HepG2 (cell line): ENCODE measurements around the gene HYAL2. TPM values are rescaled to one million over a fixed set of nuclear protein-coding genes. Genes with fewer than 3 reads are reported as not detected.

Source experiments
- FOXJ3 ChIP-seq: sonication (generic); formaldehyde crosslinking; IDR thresholded peaks from 2 replicates; pipeline ENCODE4 v1.4.0; 2020; ENCODE audit warnings: missing genetic modification reagents, mild to moderate bottlenecking, borderline replicate concordance
- GZF1 ChIP-seq: sonication (generic); formaldehyde crosslinking; IDR thresholded peaks from 2 replicates; pipeline ENCODE4 v1.5.1; 2020; ENCODE audit warnings: mild to moderate bottlenecking, missing genetic modification reagents
- HDAC6 ChIP-seq: fragments of 200-600 bp; sonication (generic); IDR thresholded peaks from 2 replicates; pipeline ENCODE4 v1.7.0; 2017; ENCODE audit warnings: mild to moderate bottlenecking, antibody characterized with exemption, low read length, low read depth
- NAIF1 ChIP-seq: sonication (generic); formaldehyde crosslinking; IDR thresholded peaks from 2 replicates; pipeline ENCODE4 v1.5.0; 2020; ENCODE audit warnings: mild to moderate bottlenecking, missing genetic modification reagents, borderline replicate concordance
- NFIC ChIP-seq: IDR thresholded peaks from 2 replicates; pipeline ENCODE4 v1.6.1; 2012; ENCODE audit warnings: mild to moderate bottlenecking, low read length, inconsistent platforms
- NPAS2 ChIP-seq: sonication (generic); formaldehyde crosslinking; IDR thresholded peaks from 2 replicates; pipeline ENCODE4 v1.8.0; 2022; ENCODE audit warnings: mild to moderate bottlenecking, missing genetic modification reagents, borderline replicate concordance
- NR1H2 ChIP-seq: sonication (generic); formaldehyde crosslinking; IDR thresholded peaks from 2 replicates; pipeline ENCODE4 v1.8.1; 2022; ENCODE audit warnings: low read depth, missing genetic modification reagents, borderline replicate concordance
- SIX1 ChIP-seq: sonication (generic); formaldehyde crosslinking; IDR thresholded peaks from 2 replicates; pipeline ENCODE4 v1.4.0; 2020; ENCODE audit warnings: missing genetic modification reagents, borderline replicate concordance
- TEAD3 ChIP-seq: optimal IDR thresholded peaks from 2 replicates; pipeline ENCODE3; 2016; ENCODE audit warnings: borderline replicate concordance
- ZNF296 ChIP-seq: sonication (generic); formaldehyde crosslinking; conservative IDR thresholded peaks from 2 replicates; pipeline ENCODE4 v1.5.0; 2020; ENCODE audit warnings: mild to moderate bottlenecking, missing genetic modification reagents
- ZNF501 ChIP-seq: sonication (generic); formaldehyde crosslinking; IDR thresholded peaks from 2 replicates; pipeline ENCODE4 v1.5.1; 2020; ENCODE audit warnings: mild to moderate bottlenecking, moderate library complexity, missing genetic modification reagents
- ZNF772 ChIP-seq: sonication (generic); formaldehyde crosslinking; IDR thresholded peaks from 2 replicates; pipeline ENCODE4 v1.5.0; 2020; ENCODE audit warnings: mild to moderate bottlenecking, missing genetic modification reagents
- ZNF781 ChIP-seq: sonication (generic); formaldehyde crosslinking; IDR thresholded peaks from 2 replicates; pipeline ENCODE4 v1.5.1; 2020; ENCODE audit warnings: borderline replicate concordance, mild to moderate bottlenecking, missing genetic modification reagents; ENCODE audit errors: not compliant biosample characterization
- ZNF782 ChIP-seq: sonication (generic); formaldehyde crosslinking; IDR thresholded peaks from 2 replicates; pipeline ENCODE4 v1.4.0; 2020; ENCODE audit warnings: missing genetic modification reagents, mild to moderate bottlenecking, borderline replicate concordance
- ZNF850 ChIP-seq: sonication (generic); formaldehyde crosslinking; conservative IDR thresholded peaks from 2 replicates; pipeline ENCODE4 v1.9.0; 2021; ENCODE audit warnings: mild to moderate bottlenecking, missing genetic modification reagents
- ZSCAN29 ChIP-seq: sonication (generic); formaldehyde crosslinking; conservative IDR thresholded peaks from 2 replicates; pipeline ENCODE4 v1.4.0; 2020; ENCODE audit warnings: mild to moderate bottlenecking, missing genetic modification reagents
- polyA plus RNA-seq, 8 experiments: library from polyadenylated mRNA; depleted of rRNA in 3 of 8; stranded (reverse) in 7 of 8; unstranded in 1 of 8; fragments of >200 nt; fragmentation: Illumina TruSeq in 4 of 8; extraction: Trizol in 4 of 8; gene quantifications; 2 replicates each; pipeline versions ENCODE4 v1.2.1 to v1.2.3, GENCODE V29; 2011 to 2016; ENCODE audit warnings: low read depth in 4 of 8, missing spikeins in 1 of 8, mixed read lengths in 1 of 8; ENCODE audit not compliant: insufficient read depth in 1 of 8
- total RNA-seq, 5 experiments: library from RNA; depleted of rRNA; stranded (reverse); fragments of >200 nt; fragmentation: Illumina TruSeq; extraction: Trizol; gene quantifications; 2 replicates each; pipeline ENCODE4 v1.2.3, GENCODE V29; 2016; ENCODE audit warnings: low read depth in 1 of 5
- TF ChIP-seq, protein P1 (sequence below): sonication (generic); formaldehyde crosslinking; IDR thresholded peaks from 2 replicates; pipeline ENCODE4 v1.8.1; 2023; ENCODE audit warnings: mild to moderate bottlenecking, inconsistent platforms, moderate library complexity, missing genetic modification reagents, borderline replicate concordance
- TF ChIP-seq, protein P2 (sequence below): sonication (generic); formaldehyde crosslinking; IDR thresholded peaks from 2 replicates; pipeline ENCODE4 v1.9.0; 2021; ENCODE audit warnings: missing genetic modification reagents, mild to moderate bottlenecking, borderline replicate concordance
- TF ChIP-seq, protein P3 (sequence below): sonication (generic); formaldehyde crosslinking; IDR thresholded peaks from 2 replicates; pipeline ENCODE4 v1.4.0; 2020; ENCODE audit warnings: missing genetic modification reagents, borderline replicate concordance
- TF ChIP-seq, protein P4 (sequence below): fragments of 450-650 bp; IDR thresholded peaks from 2 replicates; pipeline ENCODE4 v1.6.1; 2016
- TF ChIP-seq, protein P5 (sequence below): IDR thresholded peaks from 2 replicates; pipeline ENCODE4 v1.6.1; 2016; ENCODE audit warnings: low read depth, borderline replicate concordance

The HYAL2 gene
- total and polyA plus RNA-seq, 2 of the 13 experiments (the other 11 are each of a cell fraction or from before 2014, with no cell fraction given) = 76.2 to 102 TPM

DNA sequence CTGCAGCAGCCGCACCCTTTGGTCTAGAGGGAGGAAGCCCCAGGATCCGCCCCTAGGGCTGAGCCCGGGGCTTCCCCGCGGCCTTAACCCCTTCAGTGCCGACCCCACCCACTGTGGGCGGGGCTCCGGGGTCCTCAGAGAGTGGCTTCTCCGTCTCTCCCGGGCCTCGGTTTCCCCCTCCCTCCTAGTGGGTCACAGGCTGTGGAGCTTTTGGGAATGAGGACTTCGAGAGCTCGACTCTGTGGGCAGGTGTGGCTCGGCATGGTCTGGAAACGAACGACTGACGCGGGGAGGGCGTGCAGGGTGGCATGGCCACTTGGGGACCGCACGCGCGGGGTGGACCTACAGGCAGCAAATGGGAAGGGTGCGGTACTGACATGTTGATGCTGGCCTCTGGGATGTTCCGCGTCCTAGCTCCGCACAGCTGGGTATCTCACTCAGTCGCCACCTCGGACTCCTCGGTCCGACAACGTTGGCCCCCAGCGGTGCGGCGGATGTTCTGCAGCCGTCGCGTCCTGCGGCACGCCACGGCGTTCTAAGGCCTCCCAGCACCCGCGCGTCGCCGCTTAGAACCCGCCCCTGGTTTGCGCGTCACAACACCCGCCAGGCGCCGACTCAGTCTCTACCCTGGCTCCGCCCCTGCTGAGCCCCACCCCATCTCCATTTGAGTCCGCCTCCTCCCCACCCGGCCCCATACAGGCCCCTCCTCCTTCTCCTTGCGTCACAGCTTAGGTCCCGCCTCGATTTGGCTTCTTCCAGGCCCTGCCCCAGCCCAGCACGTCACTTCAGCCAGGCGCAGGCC lies 23.5 kb downstream of the HYAL2 start, which contains the start of the genes HYAL3 and NAA80 (continued):
- no peak for TF ChIP-seq NPAS2 (CRISPR knock-in tag)
- TF ChIP-seq, protein P1, sequence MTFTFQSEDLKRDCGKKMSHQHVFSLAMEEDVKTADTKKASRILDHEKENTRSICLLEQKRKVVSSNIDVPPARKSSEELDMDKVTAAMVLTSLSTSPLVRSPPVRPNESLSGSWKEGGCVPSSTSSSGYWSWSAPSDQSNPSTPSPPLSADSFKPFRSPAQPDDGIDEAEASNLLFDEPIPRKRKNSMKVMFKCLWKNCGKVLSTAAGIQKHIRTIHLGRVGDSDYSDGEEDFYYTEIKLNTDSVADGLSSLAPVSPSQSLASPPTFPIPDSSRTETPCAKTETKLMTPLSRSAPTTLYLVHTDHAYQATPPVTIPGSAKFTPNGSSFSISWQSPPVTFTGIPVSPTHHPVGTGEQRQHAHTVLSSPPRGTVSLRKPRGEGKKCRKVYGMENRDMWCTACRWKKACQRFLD (CRISPR knock-in tag) = no peak
- TF ChIP-seq GZF1 (CRISPR knock-in tag) = no peak
- no peak; the same call in 1 of the 2 replicates for TF ChIP-seq ZNF782 (CRISPR knock-in tag)
- TF ChIP-seq, protein P2, sequence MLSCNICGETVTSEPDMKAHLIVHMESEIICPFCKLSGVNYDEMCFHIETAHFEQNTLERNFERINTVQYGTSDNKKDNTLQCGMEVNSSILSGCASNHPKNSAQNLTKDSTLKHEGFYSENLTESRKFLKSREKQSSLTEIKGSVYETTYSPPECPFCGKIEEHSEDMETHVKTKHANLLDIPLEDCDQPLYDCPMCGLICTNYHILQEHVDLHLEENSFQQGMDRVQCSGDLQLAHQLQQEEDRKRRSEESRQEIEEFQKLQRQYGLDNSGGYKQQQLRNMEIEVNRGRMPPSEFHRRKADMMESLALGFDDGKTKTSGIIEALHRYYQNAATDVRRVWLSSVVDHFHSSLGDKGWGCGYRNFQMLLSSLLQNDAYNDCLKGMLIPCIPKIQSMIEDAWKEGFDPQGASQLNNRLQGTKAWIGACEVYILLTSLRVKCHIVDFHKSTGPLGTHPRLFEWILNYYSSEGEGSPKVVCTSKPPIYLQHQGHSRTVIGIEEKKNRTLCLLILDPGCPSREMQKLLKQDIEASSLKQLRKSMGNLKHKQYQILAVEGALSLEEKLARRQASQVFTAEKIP = no peak
- TF ChIP-seq HDAC6 = no peak
- TF ChIP-seq ZNF296 = no peak
- peak; percentile 50; the same call in 1 of the 2 replicates for TF ChIP-seq ZNF501 (CRISPR knock-in tag)
- TF ChIP-seq SIX1 = no peak; the same call in 1 of the 2 replicates
- no peak for TF ChIP-seq ZSCAN29
- TF ChIP-seq FOXJ3 (CRISPR knock-in tag) = no peak; the same call in 1 of the 2 replicates
- no peak for TF ChIP-seq TEAD3 (CRISPR knock-in tag)
- TF ChIP-seq NAIF1 (CRISPR knock-in tag) = no peak
- TF ChIP-seq, protein P3, sequence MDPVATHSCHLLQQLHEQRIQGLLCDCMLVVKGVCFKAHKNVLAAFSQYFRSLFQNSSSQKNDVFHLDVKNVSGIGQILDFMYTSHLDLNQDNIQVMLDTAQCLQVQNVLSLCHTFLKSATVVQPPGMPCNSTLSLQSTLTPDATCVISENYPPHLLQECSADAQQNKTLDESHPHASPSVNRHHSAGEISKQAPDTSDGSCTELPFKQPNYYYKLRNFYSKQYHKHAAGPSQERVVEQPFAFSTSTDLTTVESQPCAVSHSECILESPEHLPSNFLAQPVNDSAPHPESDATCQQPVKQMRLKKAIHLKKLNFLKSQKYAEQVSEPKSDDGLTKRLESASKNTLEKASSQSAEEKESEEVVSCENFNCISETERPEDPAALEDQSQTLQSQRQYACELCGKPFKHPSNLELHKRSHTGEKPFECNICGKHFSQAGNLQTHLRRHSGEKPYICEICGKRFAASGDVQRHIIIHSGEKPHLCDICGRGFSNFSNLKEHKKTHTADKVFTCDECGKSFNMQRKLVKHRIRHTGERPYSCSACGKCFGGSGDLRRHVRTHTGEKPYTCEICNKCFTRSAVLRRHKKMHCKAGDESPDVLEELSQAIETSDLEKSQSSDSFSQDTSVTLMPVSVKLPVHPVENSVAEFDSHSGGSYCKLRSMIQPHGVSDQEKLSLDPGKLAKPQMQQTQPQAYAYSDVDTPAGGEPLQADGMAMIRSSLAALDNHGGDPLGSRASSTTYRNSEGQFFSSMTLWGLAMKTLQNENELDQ (CRISPR knock-in tag) = no peak
- no peak for TF ChIP-seq ZNF781 (CRISPR knock-in tag)
- TF ChIP-seq, protein P4, sequence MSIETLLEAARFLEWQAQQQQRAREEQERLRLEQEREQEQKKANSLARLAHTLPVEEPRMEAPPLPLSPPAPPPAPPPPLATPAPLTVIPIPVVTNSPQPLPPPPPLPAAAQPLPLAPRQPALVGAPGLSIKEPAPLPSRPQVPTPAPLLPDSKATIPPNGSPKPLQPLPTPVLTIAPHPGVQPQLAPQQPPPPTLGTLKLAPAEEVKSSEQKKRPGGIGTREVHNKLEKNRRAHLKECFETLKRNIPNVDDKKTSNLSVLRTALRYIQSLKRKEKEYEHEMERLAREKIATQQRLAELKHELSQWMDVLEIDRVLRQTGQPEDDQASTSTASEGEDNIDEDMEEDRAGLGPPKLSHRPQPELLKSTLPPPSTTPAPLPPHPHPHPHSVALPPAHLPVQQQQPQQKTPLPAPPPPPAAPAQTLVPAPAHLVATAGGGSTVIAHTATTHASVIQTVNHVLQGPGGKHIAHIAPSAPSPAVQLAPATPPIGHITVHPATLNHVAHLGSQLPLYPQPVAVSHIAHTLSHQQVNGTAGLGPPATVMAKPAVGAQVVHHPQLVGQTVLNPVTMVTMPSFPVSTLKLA = peak; percentile 29
- TF ChIP-seq ZNF772 (CRISPR knock-in tag) = peak; percentile 77; the same call in 1 of the 2 replicates
- no peak for TF ChIP-seq ZNF850 (CRISPR knock-in tag)
- TF ChIP-seq, protein P5, sequence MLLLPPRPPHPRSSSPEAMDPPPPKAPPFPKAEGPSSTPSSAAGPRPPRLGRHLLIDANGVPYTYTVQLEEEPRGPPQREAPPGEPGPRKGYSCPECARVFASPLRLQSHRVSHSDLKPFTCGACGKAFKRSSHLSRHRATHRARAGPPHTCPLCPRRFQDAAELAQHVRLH (CRISPR knock-in tag) = no peak; the same call in none of the 2 replicates
- TF ChIP-seq NFIC = no peak
- 0 out of 2 replicates have a peak, but pooled peaks have one; percentile 60 for TF ChIP-seq NR1H2
